MCF 10A (cell line): Measurements from ENCODE around the gene CAP2. TPM values are rescaled to one million over a fixed set of nuclear protein-coding genes. Genes with fewer than 3 reads are reported as not detected.

Source experiments
- BruUV-seq: library from RNA; stranded (reverse); fragments of 400-500 nt; replicated peaks from 2 replicates; lab custom pipeline; 2021; lab: Mats Ljungman, UMichigan
- CTCF ChIA-PET: fragments of 300-600 bp; sonication (Branson Sonifier 250); formaldehyde crosslinking; extraction: SDS; loops from one replicate; lab custom pipeline; 2021; ENCODE audit warnings: antibody characterized with exemption, inconsistent platforms; lab: Yijun Ruan, JAX
- POLR2A ChIA-PET: fragments of 300-600, 350-650 bp; sonication (Branson Sonifier 250); formaldehyde crosslinking; extraction: SDS; loops from one replicate; lab custom pipeline; 2020; ENCODE audit warnings: antibody characterized with exemption, inconsistent platforms; lab: Yijun Ruan, JAX
- DNase-seq: peaks from one replicate; pipeline ENCODE4 v3.0.0-alpha.2; 2018; ENCODE audit not compliant: unreplicated experiment
- H3K27ac Mint-ChIP-seq: one replicate; pipeline ENCODE4 v1.8.0; 2022; ENCODE audit warnings: mild to moderate bottlenecking, low read depth, mixed read lengths; ENCODE audit not compliant: unreplicated experiment
- H3K27me3 Mint-ChIP-seq: one replicate; pipeline ENCODE4 v1.8.0; 2022; ENCODE audit warnings: mixed read lengths; ENCODE audit not compliant: insufficient read depth, unreplicated experiment
- H3K36me3 Mint-ChIP-seq: one replicate; pipeline ENCODE4 v1.8.0; 2022; ENCODE audit warnings: mild to moderate bottlenecking, moderate library complexity, mixed read lengths; ENCODE audit not compliant: insufficient read depth, unreplicated experiment
- H3K4me1 Mint-ChIP-seq: one replicate; pipeline ENCODE4 v1.8.0; 2022; ENCODE audit warnings: mixed read lengths; ENCODE audit not compliant: insufficient read depth, unreplicated experiment
- H3K4me3 Mint-ChIP-seq: one replicate; pipeline ENCODE4 v1.8.0; 2022; ENCODE audit warnings: mild to moderate bottlenecking, moderate library complexity, mixed read lengths; ENCODE audit not compliant: unreplicated experiment
- H3K9me3 Mint-ChIP-seq: one replicate; pipeline ENCODE4 v1.8.0; 2022; ENCODE audit warnings: mixed read lengths; ENCODE audit not compliant: unreplicated experiment
- CTCF ChIP-seq: fragments of 200-600 bp; IDR thresholded peaks from one replicate; pipeline ENCODE4 v1.8.0; 2022; ENCODE audit warnings: antibody characterized with exemption, mild to moderate bottlenecking; ENCODE audit not compliant: unreplicated experiment
- intact Hi-C: fragments of 100-400 bp; cut with micrococcal nuclease; formaldehyde crosslinking; loops from 2 replicates; pipeline ENCODE4 v1.14.1; 2022
- total RNA-seq: library from RNA; stranded (reverse); gene quantifications from 2 replicates; pipeline ENCODE4 v1.2.3, GENCODE V29; 2022

CAP2 gene
- total RNA-seq, 1 experiment from 2014 or later = 12.3 TPM

DNA sequence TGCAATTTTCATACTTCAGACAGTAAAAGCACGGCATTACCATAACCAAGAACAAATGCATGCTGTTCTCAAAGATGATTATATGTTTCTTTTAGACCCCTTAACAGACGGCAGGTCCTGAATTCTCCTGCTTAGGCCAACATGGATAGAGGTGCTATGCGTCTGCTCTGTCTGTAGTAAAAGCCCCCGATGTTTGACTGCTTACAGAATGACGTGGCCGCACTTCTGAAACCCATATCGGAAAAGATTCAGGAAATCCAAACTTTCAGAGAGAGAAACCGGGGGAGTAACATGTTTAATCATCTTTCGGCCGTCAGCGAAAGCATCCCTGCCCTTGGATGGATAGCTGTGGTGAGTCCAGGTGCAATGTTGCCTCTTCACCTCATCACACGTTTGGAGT, 113.6 kb downstream of the CAP2 start:
- no peak for DNase-seq
- TF ChIP-seq CTCF = no peak
- H3K4me1 Mint-ChIP-seq = peaks cover 6% of the 10 kb centered on the region
- peaks cover 7% of the 10 kb centered on the region for H3K36me3 Mint-ChIP-seq
- H3K4me3 Mint-ChIP-seq = no peak overlapping the region
- H3K27ac Mint-ChIP-seq = no peak overlapping the region
- ChIA-PET POLR2A (no interaction called here), CTCF (interaction anchor here (0.6 kb wide), 1 partner anchor 738 kb away, joined by 3 read pairs; no protein-coding TSS in a partner anchor)
- H3K9me3 Mint-ChIP-seq = no peaks in the 10 kb centered on the region
- no TSS peak for BruUV-seq
- H3K27me3 Mint-ChIP-seq = no peaks in the 10 kb centered on the region
- intact Hi-C loops = no loop called here

- CTCF ChIA-PET = interaction anchor here (1.1 kb wide), 1 partner anchor 10 kb away, joined by 3 read pairs; no protein-coding TSS in a partner anchor
- H3K9me3 Mint-ChIP-seq = no peaks in the 10 kb centered on the region
- POLR2A ChIA-PET = interaction anchor here (0.7 to 1.5 kb wide), 2 partner anchors 9 to 18 kb away, joined by 3 to 6 read pairs; no protein-coding TSS in a partner anchor
- H3K27ac Mint-ChIP-seq = no peak overlapping the region
- TF ChIP-seq CTCF = no peak
- H3K36me3 Mint-ChIP-seq = peaks cover 12% of the 10 kb centered on the region
- peaks cover 2% of the 10 kb centered on the region for H3K4me1 Mint-ChIP-seq
- no peak overlapping the region for H3K4me3 Mint-ChIP-seq
- BruUV-seq = no TSS peak
- DNase-seq = no peak
- intact Hi-C loops = no loop called here
- H3K27me3 Mint-ChIP-seq = no peaks in the 10 kb centered on the region
Measured at GRCh38 chr6:17511084-17511483, 117.7 kb downstream of the CAP2 start.

- no peak for TF ChIP-seq CTCF
- H3K36me3 Mint-ChIP-seq = peaks cover 12% of the 10 kb centered on the region
- H3K27ac Mint-ChIP-seq = no peak overlapping the region
- no peaks in the 10 kb centered on the region for H3K9me3 Mint-ChIP-seq
- POLR2A ChIA-PET = interaction anchor here (1.2 to 1.5 kb wide), 2 partner anchors 9 to 18 kb away, joined by 3 to 6 read pairs; no protein-coding TSS in a partner anchor
- CTCF ChIA-PET = interaction anchor here (0.7 kb wide), 2 partner anchors 69 to 342 kb away, joined by 3 read pairs; no protein-coding TSS in a partner anchor
- H3K4me3 Mint-ChIP-seq = no peak overlapping the region
- intact Hi-C loops = no loop called here
- DNase-seq = no peak
- no TSS peak for BruUV-seq
- H3K4me1 Mint-ChIP-seq = no peaks in the 10 kb centered on the region
- no peaks in the 10 kb centered on the region for H3K27me3 Mint-ChIP-seq
Measured at GRCh38 chr6:17511580-17511979, 118.2 kb downstream of the CAP2 start.

- POLR2A ChIA-PET = interaction anchor here (1.0 to 1.4 kb wide), 2 partner anchors 15 to 31 kb away, joined by 3 to 4 read pairs; no protein-coding TSS in a partner anchor
- CTCF ChIA-PET = interaction anchor here (0.9 kb wide), 1 partner anchor 14 kb away, joined by 4 read pairs; no protein-coding TSS in a partner anchor
- no TSS peak for BruUV-seq
- Mint-ChIP-seq H3K27me3 (no peaks in the 10 kb centered on the region), H3K4me1 (no peaks in the 10 kb centered on the region), H3K36me3 (peaks cover 6% of the 10 kb centered on the region), H3K27ac (no peak overlapping the region), H3K4me3 (no peak overlapping the region), H3K9me3 (no peaks in the 10 kb centered on the region)
- intact Hi-C loops = no loop called here
- no peak for DNase-seq
- no peak for TF ChIP-seq CTCF
Measured at GRCh38 chr6:17519120-17519519, 125.7 kb downstream of the CAP2 start.
